Upper lobe of left lung (tissue), 4 donors: ENCODE measurements around the gene FAM216A.

Experiments
- CTCF ChIP-seq, 6 experiments: fragments of 450-650 bp in 4 of 6; fragments of 200-600 bp in 2 of 6; sonication (generic) in 2 of 6; IDR thresholded peaks; one replicate each; pipeline ENCODE4 v1.5.1; 2016 to 2019; ENCODE audit warnings: antibody characterized with exemption in 6 of 6
- POLR2A ChIP-seq, 4 donors: fragments of 450-650 bp; IDR thresholded peaks; one replicate each; pipeline ENCODE4 v1.5.1; 2016 to 2017; ENCODE audit warnings: antibody characterized with exemption in 4 of 4, mild to moderate bottlenecking in 2 of 4
- POLR2AphosphoS5 ChIP-seq, 2 donors: sonication (generic); formaldehyde crosslinking; IDR thresholded peaks; one replicate each; pipeline ENCODE4 v1.5.1; 2017; ENCODE audit warnings: antibody characterized with exemption in 2 of 2

GRCh38 chr12:110449799-110450497, 18.7 kb upstream of the FAM216A start, which contains the start of gene ARPC3:
- TF ChIP-seq POLR2A (IDR thresholded peaks at IDR 0.05) (peak in 3 of 4 donors; percentile 30 to 85 (median 69)), CTCF (IDR thresholded peaks at IDR 0.05) (peak; percentile 77 to 97 (median 90)), POLR2AphosphoS5 (IDR thresholded peaks at IDR 0.05) (peak; percentile 91 to 98)
